Middle frontal gyrus (tissue), 1 donor: ENCODE measurements around the gene KDM4C.

ENCODE experiments used
- DNase-seq: peaks from one replicate; pipeline ENCODE4 v3.0.0-alpha.2; 2015; ENCODE audit warnings: low spot score; ENCODE audit errors: extremely low spot score

Gene KDM4C

GRCh38 chr9:7094052-7094451 is 336.3 kb downstream of the KDM4C start:
- DNase-seq: no peak

GRCh38 chr9:7094576-7094975 is 336.8 kb downstream of the KDM4C start:
- no peak for DNase-seq

DNA sequence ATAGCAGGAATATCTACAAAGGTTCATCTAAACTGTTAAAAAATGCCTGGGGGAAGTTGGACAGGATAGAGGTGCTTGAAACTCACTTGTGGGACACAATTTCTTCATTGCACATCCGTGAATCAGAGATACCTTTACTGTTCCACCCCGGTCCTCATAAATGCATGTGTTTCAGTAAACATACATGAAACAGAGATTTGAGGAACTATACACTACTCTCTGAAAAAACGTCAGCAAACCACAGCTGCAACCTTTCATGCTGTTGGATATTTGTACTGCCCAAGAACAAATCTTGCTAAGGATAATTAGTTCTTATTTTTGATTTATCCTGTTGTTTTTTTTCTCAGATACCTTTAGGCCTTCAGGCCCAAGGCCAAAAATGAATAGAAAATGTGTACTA is 337.3 kb downstream of the KDM4C start:
- DNase-seq: no peak

- no peak for DNase-seq
These were observed 339.4 kb downstream of the KDM4C start for GRCh38 chr9:7097040-7097715.

- DNase-seq: no peak
These were observed 340.3 kb downstream of the KDM4C start for GRCh38 chr9:7097785-7098752.

DNA sequence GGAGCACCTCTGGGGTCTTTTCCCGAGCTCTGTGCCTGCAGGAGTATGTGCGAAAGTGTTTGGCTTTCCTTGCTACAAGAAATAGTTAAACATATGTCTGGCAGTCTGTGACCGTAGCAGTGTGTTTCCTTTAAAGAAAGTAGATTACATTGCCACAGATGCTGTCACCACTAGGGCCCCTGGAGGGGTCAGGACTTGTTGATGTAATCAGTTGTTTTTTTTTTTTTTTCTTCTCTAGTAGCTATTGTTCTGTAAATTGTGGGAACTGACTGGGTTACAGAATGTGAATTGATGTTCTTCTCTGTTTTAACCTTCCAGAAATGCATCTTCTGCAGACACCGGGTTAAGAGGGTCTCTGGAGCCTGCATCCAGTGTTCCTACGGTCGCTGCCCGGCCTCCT is 345.6 kb downstream of the KDM4C start:
- DNase-seq: no peak

- DNase-seq: no peak
These were observed 346.0 kb downstream of the KDM4C start for GRCh38 chr9:7103771-7104170.

DNA sequence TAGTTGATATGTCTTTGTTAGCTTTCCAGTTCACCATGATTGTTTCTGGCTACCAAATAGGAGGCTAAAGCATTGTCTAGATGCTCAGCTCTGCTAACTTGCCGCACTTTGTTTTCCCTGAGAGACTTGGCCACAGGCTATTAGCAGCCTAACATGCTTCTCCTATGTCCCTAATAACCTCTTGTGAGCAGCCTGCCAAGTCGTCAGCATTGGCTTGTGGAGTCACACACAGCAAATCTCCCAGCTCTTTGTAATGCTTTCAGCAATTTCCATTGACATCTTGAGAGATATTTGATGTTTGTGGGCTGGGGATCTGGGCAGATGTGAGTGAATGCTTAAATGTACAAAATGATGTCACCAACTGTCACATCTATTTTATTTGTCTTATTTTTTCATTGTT is 346.9 kb downstream of the KDM4C start:
- DNase-seq: no peak

DNA sequence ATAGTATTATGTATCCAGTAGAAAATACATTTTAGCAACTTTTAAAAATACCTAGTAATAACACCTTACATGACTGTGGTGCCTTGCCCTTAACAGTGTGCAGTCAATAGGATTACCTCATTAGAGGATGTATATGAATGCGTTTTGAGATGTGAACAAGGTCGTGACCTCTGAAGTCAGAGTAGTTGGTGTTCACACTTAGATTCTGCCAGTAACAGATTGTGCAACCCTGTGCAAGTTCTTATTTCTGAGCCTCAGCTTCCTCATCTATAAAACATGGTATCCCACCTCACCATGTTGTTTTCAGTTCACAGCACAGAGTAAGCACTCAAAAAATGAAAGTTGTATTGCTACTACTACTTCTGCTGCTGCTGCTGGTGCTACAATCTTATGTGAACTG is 347.3 kb downstream of the KDM4C start:
- no peak for DNase-seq

DNA sequence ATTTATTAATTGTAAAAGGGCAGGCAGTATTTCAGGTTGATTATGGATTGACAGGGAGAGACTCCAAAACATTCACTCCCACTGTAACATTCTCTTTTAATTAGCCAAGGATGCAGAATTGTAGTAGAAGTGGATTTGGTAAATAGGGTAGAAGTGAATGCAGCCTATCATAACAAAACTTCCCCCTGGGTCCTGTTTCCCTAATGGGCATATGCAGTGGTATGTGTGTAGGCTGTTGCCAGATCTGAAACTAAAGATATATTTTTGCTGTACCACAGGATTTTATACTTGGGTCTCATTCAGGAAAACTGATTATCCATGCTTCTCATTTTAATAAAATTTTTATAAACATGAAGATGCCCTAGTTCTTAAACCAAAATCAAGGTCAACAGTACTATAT is 351.2 kb downstream of the KDM4C start:
- no peak for DNase-seq

- DNase-seq: no peak
These were observed 353.6 kb downstream of the KDM4C start for GRCh38 chr9:7111413-7111812.

DNA sequence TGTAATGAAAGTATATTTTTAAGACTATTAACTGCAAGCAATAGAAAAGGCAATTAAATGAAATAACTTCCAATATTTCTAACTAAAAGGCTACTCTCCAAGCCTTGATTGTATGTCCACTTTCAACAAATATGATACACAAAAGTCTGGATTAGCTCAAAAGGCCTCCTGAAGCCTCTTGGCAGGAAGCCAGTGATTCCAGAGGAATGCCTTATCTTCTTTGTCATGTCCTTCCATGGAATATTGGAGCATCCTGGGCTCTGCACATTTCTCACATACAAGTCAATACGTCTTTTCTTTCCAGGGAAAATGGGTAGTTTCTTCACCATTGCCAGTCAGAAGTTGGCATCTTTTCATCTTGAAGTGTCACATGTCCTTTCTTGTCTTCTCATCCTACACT is 357.8 kb downstream of the KDM4C start:
- DNase-seq: no peak

GRCh38 chr9:7117676-7118561 is 360.1 kb downstream of the KDM4C start:
- DNase-seq: no peak

GRCh38 chr9:7118633-7119032 is 360.9 kb downstream of the KDM4C start:
- DNase-seq: no peak

DNA sequence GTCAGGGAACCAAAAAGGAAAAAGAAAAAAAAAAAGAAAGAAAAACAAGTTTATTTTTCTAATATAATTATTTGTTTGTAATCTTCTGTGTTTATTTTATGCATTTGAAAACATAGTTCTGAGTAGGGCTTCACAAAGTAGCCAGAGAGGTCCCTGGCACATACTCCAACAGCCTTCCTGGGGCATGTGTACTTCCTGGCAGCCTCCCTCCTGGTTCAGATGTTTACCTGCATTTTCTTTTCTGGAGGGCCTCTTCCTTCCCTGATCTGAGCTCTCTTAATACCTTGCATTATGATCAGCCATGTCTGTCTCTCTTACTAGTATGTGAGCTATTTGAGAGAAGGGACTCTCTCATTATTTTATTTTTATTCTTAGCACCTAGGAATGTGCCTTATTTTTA is 361.8 kb downstream of the KDM4C start:
- no peak for DNase-seq

DNA sequence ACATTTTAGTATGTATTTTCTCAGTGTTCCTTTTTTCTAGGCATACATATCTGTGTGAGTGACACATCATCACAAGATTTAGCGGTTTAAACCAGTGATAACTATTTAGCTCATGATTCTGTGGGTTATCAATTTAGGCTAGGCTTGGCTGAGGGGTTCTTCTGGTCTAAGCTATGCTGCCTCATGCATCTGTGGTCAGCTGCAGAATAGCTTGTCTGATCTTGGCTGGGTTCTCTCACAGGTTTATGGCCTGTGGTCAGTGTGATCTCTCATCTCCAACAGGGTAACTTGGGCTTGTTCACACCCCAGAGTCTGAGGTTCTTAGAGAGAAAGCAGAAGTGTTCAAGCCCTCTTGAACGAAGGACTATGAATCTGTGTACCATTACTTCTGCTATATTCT is 363.3 kb downstream of the KDM4C start:
- no peak for DNase-seq

GRCh38 chr9:7121664-7122063 is 363.9 kb downstream of the KDM4C start:
- no peak for DNase-seq

DNA sequence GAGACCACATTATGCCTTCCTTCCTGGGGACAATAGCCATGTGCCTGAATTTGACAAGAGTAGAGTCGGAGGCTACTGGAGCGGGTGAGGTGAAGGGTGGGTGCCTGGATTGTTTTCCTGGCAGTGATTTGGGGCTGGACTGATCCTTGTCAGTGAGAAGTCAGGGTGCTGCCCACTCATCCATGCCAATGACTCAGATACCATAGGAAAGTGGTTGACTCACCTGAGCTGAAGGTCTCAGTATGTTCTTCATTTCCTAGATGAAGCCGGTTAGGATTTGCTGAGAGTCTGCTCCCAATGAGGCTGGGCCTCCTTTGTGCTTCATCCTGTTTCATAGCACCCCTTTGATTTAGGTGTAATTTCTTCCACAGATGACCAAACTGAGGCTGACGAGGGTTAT is 366.0 kb downstream of the KDM4C start:
- no peak for DNase-seq

DNA sequence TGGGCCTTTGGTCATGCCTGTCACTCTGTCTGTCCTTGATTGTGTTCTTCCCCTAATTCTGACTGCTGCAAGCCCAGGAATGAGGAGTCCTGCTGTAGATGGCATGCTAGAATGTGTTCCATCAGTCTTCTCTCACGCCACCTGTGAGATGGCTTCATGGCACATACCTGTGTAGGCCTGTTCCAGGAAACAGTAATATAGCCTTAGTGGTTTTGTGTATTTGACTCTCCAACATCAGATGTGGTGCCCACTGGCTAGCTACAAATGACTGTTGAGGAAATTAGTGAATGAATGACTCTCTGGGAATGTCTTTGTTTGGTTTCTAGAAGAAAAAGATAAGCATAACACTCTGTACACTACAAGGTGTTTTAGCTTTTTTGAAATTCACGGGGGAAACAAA is 367.5 kb downstream of the KDM4C start:
- no peak for DNase-seq

DNA sequence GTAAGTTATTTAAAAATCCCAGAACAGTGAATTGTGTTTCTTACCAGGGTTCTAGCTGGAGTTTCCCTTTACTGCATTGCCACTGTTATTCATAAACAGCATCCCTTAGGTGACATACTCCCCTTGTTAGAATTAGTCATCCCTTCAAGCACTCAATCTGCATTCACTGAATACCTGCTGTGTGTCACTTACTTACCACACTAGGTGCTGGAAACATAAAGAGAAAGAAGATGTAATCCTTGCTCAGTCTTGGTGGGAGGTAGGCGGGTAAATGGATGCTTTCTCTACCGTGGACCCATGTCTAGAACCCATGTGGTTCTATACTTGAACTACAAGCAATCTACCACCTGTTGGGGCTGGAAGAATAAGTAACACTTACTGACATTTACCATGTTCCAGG is 371.6 kb downstream of the KDM4C start:
- DNase-seq: no peak

- DNase-seq: no peak
These were observed 372.6 kb downstream of the KDM4C start for GRCh38 chr9:7130266-7130820.
